Mammary epithelial cell (primary cell): Measurements from ENCODE around the gene PLCH1.
"Not testable (repeated sequence)": the region's sequence is repeated elsewhere in the genome, so short reads cannot be mapped to it uniquely, and the experiment has no call there.

Experiments used
- EZH2 ChIP-seq: IDR thresholded peaks from 2 replicates; pipeline ENCODE4 v1.6.1; 2012; ENCODE audit warnings: low read length, inconsistent platforms, borderline replicate concordance
- TF ChIP-seq, protein P1 (sequence below), 2 donors: IDR thresholded peaks in 1 of 2; conservative IDR thresholded peaks in 1 of 2; 2 replicates each; pipeline ENCODE4 v1.5.1; 2011 to 2012; ENCODE audit warnings: inconsistent platforms in 2 of 2, low read length in 2 of 2, mild to moderate bottlenecking in 2 of 2, control low read depth in 1 of 2, low read depth in 1 of 2; ENCODE audit not compliant: insufficient read depth in 1 of 2; ENCODE audit errors: extremely low read depth in 1 of 2

DNA sequence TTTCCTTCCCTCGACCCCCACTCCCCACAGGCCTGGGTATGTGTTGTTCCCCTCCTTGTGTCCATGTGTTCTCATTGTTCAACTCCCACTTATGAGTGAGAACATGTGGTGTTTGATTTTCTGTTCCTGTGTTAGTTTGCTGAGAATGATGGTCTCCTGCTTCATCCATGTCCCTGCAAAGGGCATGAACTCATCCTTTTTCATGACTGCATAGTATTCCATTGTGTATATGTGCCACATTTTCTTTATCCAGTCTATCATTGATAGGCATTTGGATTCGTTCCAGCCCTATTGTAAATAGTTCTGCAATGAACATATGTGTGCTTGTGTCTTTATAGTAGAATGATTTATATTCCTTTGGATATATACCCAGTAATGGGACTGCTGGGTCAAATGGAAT lies 350.0 kb downstream of the PLCH1 start:
- TF ChIP-seq, protein P1, sequence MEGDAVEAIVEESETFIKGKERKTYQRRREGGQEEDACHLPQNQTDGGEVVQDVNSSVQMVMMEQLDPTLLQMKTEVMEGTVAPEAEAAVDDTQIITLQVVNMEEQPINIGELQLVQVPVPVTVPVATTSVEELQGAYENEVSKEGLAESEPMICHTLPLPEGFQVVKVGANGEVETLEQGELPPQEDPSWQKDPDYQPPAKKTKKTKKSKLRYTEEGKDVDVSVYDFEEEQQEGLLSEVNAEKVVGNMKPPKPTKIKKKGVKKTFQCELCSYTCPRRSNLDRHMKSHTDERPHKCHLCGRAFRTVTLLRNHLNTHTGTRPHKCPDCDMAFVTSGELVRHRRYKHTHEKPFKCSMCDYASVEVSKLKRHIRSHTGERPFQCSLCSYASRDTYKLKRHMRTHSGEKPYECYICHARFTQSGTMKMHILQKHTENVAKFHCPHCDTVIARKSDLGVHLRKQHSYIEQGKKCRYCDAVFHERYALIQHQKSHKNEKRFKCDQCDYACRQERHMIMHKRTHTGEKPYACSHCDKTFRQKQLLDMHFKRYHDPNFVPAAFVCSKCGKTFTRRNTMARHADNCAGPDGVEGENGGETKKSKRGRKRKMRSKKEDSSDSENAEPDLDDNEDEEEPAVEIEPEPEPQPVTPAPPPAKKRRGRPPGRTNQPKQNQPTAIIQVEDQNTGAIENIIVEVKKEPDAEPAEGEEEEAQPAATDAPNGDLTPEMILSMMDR (conservative IDR thresholded peaks at IDR 0.05 in 1 of 2, IDR thresholded peaks at IDR 0.05 in 1 of 2; ENCODE audit: extremely low read depth in 1 of 2, insufficient read depth in 1 of 2, low read depth in 1 of 2, low read length in 2 of 2) = not testable (repeated sequence)
- TF ChIP-seq EZH2 = not testable (repeated sequence)
